Esophagus squamous epithelium (tissue), 4 donors: ENCODE results near the gene FGGY.

ENCODE experiments used
- POLR2A ChIP-seq, 4 donors: fragments of 450-650 bp; IDR thresholded peaks; one replicate each; pipeline ENCODE4 v1.6.1; 2017; ENCODE audit warnings: antibody characterized with exemption in 4 of 4, mild to moderate bottlenecking in 4 of 4, moderate library complexity in 3 of 4
- TF ChIP-seq, protein P1 (sequence below), 6 experiments: fragments of 450-650 bp in 4 of 6; fragments of 200-600 bp in 2 of 6; sonication (generic) in 2 of 6; IDR thresholded peaks; one replicate each; pipeline ENCODE4 v1.5.1; 2016 to 2019; ENCODE audit warnings: antibody characterized with exemption in 6 of 6, mild to moderate bottlenecking in 4 of 6, moderate library complexity in 4 of 6

DNA sequence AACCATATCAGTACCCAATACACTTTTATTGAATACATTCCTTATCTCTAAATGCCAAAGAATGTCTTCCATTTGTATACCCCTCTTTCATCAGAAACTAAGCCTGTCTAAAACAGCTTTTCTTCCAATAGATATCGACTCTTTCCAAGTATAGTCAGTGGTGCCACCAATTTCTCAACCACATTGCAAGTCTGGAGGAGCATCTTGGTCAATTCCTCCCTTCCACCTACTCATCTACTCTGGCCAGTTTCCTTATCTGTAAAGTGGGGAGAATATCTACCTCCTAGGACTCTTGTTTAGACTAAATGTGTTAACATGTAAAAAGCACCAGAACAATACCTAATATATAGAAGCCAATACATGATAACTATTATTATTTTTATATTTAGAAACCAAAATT is 28.5 kb upstream of the FGGY start:
- TF ChIP-seq POLR2A (IDR thresholded peaks at IDR 0.05), result no peak
- TF ChIP-seq, protein P1, sequence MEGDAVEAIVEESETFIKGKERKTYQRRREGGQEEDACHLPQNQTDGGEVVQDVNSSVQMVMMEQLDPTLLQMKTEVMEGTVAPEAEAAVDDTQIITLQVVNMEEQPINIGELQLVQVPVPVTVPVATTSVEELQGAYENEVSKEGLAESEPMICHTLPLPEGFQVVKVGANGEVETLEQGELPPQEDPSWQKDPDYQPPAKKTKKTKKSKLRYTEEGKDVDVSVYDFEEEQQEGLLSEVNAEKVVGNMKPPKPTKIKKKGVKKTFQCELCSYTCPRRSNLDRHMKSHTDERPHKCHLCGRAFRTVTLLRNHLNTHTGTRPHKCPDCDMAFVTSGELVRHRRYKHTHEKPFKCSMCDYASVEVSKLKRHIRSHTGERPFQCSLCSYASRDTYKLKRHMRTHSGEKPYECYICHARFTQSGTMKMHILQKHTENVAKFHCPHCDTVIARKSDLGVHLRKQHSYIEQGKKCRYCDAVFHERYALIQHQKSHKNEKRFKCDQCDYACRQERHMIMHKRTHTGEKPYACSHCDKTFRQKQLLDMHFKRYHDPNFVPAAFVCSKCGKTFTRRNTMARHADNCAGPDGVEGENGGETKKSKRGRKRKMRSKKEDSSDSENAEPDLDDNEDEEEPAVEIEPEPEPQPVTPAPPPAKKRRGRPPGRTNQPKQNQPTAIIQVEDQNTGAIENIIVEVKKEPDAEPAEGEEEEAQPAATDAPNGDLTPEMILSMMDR (IDR thresholded peaks at IDR 0.05), result no peak
